ENCODE results near the gene SKI.
"Not testable (repeated sequence)": the region's sequence is repeated elsewhere in the genome, so short reads cannot be mapped to it uniquely, and the experiment has no call there.

Gene SKI

DNA sequence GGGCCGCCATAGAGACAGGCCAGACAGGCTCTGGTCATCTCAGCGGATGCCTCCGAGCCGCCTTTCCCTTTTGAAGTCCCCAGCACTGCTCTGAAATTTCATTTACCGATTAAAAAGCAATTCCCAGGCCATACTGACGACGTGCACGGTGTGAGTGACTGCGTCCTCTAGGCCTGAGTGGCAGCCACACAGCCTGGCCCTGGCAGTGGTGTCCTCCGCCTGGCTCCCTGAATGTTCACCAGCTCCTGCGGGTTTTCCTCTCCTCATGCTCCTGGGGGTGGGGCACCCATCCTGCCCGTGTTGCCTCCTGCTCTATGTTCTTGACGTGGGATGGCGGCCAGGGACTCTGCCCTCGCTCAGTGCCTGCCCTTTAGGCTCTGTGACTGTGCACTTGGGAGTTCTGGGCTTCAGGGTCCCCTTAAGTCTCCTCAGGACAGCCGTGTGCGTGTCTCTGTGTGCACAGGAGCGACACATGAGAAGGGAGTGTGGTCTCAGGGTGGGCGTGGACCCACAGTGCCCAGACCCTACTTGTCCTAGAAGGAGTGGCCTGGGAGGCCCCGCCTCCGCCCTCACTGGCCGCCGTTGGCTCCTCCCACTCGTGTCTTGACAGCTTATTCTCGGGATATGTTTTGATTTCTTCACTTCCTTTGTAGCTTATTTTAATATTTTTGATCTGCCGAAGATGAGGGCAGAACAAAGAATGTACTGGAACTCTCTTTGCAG is 3.6 kb downstream of the SKI start:
- FAIRE-seq, result no peak

DNA sequence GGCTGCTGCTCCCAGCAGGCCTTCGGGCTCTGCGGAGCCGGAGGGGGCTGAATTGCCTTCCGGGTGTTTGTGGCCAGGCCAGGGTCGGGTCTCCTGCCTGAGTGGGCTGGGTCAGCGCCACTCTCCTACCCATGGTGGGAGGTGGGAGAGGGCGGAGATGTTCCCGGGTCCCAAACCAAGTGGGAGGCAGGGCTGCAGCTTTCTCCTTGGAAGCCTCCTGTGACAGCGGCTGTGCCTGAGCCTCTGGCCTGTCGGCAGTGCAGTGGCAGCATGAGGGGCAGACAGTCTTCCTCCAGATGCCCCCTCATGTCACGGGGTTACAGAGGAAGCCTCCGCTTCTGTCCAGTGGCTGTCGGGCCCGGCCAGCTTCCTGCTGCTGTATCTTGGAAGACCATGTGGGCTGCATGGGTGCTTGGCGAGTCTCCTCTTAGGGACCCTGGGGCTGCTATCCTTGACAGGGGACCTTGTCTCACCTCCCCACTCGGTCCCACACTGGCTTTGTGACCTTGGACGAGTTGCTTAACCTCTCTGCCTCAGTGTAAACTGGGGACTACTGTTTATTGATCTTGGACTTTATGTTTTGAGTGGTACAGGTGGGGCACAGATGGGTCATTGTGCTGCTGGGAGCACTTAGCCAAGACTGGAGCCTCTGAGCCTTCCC is 4.3 kb downstream of the SKI start:
- FAIRE-seq, result no peak

DNA sequence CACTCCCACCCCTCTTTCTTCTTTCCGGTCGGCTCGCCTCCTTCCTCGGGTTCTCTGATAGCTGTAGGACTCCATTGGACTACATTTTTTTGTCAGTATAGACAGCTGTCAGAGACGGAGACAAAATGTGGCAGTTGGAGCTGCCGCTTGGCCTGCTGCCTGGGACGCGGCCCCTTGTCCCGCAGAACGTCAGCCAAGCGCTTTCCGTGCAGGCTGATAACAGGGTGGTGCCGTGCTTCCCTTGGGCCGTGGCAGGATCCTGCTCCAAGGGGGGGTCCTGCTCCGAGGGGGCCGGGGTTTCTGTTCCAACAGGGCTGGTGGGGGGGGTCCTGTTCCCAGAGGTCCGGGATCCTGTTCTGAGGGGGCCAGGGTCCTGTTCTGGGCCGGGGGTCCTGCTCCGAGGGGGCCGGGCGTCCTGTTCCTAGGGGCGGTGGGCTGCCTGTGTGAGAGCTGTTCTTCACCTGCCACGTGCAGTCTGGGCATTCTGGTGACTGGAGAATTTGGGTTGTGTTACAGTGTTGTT is 4.9 kb downstream of the SKI start:
- FAIRE-seq, result no peak

DNA sequence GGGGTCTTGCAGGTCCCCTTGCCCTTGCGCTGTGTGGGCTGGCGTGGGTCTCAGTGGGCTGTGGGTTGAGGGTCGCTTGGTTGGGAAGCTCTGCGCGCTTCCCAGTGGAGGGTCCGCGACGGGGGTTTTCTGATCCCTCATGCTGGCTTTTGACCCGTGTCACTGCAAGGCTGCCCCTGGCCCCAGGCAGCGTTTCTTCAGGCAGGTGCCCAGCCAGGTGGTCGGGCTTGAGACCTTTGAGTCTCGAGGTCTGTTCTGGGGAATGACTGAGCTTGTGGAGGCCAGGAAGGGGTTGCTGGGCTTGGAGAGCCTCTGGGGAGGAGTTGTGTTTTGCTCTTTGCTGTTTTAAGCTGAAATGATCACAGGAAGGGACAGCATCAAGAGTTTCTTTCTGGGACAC is 5.3 kb downstream of the SKI start:
- FAIRE-seq, result no peak

DNA sequence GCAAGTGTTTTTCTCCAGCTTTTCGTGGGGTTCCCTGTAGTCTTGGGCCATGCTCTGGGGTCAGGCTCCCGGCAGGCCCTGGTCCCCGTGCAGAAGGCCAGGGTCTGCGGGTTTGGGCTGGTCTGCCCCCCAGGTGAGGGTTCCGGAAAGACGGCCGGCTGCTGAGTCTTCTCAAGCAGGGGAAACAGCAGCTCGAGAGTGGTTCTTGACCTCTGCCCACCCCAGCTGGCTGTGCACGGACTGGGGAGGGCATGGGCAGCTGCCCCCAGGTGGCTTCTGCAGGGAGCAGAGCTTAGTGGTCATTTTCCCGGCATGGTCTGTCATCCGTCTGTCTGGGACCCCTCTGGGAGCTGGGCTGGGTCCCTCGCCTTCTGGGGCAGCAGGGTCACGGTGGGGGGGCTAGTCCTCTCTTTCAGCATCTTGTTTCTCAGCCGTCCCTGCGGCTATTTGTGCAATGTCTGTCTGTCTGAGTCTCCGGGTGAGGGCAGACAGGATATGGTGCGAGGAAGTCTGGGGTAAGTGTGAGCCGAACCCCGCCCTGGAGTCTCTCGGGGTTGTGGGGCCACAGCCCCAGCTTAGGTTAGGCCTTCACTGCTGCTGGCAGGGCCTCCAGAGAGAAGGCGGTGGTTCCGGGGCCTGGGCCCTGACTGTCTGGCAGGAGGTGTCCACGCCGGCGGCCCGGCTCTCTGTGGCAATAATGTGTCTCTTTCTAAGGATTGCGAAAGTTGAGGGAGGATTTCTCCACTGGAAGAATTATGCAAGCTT is 6.1 kb downstream of the SKI start:
- FAIRE-seq, result no peak

DNA sequence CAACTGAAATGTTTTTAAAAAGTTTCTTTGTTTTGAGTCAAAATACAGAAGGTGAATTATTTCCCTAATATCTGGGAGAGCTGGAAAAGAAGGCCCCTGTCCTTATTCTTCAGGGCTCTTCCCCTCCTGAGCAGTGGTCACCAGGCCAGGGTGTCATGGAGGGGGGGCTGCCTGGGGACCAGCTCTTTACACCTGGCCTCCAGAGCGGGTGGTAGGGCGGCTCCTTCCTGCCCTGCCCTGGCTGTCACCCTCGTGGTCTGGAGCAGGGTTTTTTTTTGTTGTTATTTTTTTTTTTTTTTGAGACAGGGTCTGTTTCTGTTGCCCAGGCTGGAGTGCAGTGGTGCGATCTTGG is 6.6 kb downstream of the SKI start:
- no peak for FAIRE-seq

DNA sequence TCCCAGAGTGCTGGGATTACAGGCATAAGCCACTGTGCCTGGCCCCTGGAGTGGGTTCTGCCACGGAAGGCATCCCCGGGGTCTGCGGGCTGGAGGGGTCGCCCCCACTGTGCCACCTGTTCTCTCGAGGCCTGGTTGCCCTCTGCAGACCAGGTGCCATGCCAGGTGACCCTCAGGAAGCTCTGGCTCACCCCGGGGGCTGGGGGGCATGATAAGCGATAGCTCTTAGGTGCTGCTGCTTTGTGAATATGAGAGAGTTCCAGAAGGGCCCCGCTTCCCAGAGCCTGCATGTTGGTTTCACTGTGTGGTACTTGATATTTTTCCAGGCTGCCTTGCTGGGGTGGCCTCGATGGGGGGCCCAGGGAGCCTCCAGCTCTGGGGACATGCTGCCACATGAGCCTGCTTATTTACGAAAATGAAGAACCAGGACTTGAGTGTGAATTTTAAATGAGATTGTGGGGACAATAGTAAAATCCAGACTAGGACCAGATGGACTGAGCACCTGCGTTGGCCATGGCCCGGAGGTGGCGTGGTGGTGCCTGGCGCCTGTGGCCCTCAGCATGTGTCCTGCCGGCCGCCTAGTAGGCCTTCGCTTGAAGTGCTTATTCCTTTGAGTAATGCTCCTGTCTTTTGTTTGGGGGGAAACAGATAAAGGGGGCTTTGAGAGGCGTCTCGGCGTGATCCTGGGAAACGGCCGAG is 7.3 kb downstream of the SKI start:
- no peak for FAIRE-seq

DNA sequence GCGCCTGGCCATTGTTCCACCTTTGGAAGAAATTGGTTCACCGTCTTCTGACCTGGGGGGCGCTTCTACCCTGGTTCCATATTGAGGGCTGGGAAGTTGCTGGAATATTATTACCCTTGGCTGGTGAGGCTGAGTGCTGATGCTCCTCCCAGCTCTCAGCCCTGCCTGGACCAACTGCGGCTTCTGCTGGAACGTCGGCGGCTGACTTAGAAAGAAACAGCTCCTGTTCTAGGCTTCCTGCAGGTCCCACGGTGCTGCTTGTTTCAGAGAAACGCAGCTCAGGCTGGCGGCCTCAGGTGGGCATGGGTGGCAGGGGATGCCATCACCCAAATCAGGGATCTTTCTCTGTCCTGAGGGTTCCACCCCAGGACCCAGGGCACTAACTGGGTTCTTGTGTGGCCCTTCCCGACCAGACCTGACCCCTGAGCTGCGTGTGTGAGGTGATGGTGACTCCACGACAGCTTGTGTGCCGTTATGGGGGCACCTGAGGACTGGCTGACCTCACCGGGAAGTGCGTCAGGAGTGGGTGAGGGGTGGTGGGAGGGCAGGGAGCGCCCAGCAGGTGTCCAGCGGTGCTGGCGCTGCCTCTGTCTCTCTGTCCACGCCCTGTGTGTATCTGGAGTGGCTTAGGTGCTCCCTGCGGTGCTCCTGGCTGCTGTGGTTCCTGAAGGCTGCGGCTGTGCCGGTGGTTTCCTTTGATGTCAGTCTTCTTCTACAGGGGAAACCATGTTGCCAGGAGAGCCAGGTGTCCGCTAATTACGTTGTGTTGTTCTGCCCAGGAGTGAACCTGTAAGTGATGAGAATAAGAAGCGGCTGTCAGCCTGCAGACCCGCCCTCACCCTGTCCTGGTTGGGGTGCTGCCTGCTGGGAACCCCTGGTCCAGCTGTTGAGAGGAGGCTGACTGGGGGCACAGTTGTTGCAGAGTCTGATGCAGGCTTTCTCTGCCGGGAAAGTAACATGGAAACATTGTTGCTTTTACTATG is 8.9 kb downstream of the SKI start:
- FAIRE-seq, result no peak

DNA sequence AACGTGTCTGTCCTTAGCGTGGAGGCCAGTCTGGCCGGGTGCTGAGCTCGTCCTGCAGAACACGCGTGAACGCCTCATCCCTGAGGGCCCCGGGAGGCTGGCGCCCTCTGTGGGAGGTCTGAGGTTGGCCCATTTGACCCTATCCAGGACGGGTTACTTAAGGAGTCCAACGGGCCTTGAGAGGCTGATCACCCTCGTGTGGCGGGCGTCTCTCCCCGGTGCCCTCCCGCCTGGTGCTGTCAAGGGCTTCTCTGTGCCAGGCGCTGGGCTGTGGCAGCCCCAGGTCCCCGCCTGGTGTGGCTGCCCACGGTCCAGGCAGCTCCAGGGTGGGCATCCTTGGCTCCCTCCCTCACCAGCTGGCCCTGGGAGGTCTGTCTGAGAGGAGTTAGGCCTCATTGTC is 9.7 kb downstream of the SKI start:
- no peak for FAIRE-seq

DNA sequence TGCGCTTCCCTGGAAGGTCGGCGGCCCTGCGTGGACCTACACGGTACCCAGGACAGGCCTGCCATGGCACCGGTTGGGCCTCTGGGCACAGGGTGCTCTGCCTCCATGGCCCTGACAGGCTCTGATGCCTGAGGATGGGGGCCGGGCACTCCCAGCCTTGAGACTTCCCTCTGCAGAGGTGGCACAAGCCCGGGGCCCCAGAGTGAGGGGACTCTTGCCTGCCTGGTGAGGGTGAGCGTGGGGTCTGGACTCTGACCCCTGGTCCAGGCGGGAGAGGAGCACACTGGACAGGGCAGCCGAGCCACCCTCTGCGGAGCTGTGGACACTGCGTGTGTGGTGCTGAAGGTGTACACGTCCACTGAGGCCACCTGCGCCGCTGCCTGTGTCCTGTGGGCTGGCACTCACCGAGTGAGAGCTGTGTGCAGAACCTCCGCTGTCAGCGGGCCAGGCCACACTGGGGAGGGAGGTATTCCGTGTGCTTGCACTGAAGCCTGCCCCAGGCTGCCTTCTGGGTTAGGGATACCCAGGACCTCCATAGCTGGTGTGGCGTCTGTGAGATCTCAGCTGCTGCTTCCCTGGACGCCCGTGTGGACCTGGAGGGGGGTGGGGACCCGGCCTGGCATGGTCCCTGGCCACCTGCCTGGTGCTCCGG is 10.4 kb downstream of the SKI start:
- FAIRE-seq, result no peak

DNA sequence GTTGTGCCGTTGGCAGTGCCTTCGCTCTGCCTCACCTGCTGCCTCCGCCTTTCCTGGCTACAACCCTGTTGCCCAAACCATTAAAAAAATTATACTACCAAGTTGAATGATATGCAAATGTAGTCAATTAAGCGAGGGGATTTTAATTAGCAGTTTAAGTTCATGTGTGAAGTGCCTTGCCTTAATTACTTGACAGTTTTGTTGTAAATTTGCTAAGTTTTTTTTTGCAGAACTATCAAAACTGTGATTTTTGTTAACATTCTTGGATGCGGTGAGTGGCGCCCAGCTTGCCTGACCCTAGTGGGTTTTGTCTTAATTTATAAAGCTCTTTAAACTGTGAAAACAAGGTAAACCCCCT is 10.9 kb downstream of the SKI start:
- FAIRE-seq, result no peak

DNA sequence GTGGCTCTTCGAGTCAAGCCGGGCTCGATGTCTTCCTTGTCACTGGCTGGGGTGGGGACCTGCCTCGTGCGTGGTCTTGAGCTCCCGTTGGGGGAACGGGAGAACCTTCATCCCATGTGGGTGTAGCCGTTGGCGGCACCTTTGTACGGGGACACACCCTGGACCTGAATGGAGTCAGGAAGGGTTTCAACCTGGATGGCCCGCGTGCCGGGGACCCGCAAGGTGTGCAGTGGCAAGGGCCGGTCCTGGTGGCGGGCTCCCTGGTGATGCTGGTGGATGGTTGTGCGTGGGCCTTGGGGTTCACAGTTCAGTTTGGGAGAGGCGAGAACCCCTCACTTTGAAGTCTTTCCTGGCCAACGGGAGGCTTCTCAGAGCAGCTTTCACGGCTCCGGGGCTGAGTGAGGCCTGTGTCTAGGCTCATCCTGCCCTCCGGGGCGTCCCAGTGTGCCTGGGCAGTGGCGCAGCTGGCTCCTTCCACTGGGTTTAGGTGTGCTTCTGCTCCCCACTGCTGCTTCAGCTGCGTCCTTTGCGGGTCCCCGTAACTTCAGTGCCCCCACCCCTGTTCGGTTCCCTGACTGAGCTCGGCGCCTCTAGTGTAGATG is 11.4 kb downstream of the SKI start:
- no peak for FAIRE-seq

DNA sequence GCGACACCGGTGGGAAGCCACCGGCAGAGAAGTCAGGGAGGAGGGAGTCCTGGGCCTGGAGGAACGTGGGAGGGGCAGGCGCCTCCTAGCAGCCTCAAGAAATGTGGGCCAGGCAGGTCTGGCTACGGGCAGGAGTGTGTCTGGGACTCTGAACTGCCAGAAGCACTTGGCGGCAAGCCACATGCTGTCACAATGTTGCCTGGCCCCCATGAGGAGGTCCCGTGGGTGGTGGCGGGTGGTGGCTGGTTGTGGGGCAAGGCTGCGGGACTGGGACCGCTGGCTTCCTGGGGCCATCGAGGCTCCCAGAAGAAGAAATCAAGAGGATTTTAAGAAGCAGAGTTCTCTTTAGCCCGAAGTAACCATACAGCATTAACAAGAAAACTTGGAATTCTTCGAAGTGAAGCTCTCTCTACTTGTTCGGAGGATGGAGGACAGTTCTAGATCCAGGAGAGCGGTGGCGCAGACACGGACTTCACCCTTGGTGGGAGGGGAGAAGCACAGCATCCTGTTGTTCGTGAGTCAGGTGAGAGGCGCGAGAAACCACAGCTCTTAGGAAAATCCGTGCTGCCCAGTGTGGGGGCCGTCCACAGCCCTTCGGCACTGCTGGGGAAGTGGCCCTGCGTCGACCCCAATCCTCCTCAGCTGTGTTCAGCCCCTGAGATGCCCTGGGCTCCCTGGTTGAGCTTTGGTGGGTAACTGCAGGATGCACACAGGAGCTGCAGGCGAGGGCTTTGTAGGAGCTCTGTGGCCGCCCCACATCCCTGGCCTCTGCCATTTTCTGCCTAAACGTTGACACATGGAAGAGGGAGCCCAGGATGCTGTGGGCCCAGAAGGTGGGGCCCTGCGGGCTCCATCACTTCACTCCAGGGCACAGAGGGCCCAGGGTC is 12.4 kb downstream of the SKI start:
- no peak for FAIRE-seq

DNA sequence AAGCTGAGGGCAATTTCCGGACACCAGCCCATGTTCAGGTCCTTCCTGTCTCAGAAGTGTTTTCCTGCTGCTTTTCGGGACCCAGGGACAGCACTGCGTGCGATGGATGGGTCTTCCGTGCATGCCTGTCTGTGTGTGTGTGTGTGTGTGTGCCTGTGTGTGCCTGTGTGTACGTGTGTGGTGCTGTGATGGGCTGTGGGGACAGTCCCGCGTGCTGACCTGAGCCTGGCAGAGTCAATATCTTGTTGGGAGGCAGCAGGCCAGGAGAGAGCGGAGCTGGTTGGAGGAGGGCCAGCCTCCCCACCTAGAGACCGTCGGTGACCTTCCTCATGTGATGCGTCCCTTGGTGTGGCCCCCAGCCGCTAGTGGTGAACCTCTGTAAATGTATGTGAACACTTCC is 13.7 kb downstream of the SKI start:
- FAIRE-seq, result no peak

DNA sequence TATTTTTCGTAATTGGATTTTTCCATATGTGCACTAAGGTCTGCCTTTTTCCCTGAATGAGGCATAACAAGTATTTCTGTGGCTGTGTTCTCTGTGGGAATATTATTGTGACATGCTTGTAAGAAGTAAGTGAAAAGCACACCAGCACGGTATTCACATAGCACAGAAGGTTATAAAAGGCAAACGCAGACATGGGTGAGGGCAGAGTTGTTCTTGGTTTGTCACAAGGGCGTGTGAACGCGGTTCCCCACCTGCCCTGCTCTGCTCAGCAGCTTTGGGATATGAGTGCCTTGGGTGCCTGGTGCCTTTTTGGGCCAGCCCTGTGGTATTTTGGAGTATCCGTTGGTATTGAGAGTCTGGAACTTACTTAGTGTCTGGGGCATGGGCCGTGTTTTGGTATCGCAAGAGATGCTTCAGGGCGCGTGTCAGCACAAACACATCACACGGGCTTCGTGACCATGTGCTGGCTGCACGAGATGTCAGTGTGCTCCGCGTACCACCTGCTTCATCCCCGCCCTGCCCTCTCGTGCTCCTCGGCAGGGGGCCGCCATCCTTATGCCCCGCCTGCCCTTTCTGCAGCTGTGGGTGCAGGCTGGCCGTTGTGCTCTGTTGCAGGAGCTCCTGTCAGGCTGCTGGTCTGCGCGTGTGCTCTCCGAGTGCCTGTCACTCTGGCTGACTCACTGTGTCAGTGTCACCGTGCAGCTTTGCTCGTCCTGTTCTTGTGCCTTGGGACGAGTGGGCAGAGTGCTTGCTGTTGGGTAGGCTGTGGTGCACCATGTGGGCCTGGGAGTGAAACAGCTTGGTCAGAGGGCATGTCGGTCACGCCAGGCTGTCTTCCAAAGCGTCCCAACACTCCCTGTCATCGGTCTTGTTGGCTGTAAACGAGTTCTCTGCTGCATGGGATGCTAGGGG is 15.0 kb downstream of the SKI start:
- FAIRE-seq, result no peak

DNA sequence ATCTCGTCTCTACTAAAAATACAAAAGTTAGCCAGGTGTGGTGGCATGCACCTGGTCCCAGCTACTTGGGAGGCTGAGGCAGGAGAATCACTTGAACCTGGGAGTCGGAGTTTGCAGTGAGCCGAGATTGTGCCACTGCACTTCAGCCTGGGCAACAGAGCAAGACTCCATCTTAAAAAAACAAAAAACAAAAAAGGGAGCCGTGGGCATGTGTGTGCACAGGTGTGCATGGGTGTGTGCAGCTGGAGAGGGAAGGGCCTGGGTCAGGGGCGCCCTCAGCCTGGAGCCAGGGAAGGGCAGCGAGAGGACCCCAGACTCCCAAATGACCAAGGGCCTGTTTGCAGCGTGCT is 18.9 kb downstream of the SKI start:
- FAIRE-seq, result not testable (repeated sequence)

DNA sequence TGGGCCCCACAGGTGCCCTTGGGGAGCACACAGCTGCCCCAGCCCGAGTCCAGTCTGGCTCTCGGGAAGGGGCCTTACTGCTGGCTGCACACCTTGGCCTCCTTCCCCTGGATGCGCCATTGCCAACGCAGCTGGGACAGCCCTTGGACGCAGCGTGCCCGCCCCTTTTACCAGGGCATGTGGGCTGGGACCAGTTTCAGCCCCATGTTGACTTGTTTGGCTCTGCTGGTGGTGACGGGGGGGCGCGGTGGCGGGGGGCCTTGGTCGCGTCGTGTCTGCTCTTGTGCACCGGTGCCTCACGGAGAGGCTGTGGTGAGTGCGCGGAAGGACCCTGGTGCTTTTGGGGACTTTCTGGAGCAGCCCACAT is 19.6 kb downstream of the SKI start:
- no peak for FAIRE-seq

DNA sequence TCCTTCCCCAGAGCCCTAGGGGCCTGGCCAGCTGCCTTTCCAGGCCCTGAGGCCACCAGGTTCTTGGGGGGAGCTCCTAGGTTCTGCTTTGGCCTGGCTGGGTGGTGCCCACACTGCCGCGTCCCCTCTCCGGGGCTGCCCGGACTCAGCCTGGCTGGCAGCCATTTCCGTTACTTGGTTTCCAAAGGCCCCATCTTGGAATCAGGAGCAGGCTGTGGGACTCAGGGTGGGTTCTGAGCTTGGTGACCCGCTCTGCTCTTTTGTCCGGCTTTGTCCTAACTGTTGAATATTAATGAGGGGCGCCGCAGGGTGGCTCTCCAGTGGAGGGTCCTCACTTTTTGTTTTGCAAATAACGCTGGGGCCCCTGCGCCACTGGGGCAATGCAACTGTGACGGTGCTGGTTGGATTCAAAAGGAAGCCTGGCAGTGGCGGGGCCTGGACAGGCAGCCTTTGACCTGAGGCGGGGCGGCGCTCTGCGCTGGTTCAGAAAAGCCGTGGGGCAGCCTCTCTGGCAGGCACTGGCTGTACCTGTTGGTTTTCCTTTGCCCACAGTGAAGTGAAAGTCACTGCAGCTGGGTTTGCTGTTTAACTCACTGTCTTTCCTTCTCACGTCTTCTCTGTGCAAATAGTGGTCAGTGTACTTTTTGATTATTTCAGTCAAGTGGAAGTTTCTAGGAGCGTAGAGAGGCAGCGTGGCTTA is 20.2 kb downstream of the SKI start:
- FAIRE-seq, result no peak
